Activated CD4-positive, alpha-beta memory T cell treated with anti-CD3 and anti-CD28 coated beads for 36 hours (primary cell): ENCODE measurements around the gene TMCC1. TPM values are rescaled to one million over a fixed set of nuclear protein-coding genes. Genes with fewer than 3 reads are reported as not detected.
"Not testable (repeated sequence)": the region's sequence is repeated elsewhere in the genome, so short reads cannot be mapped to it uniquely, and the experiment has no call there.

Source experiments
- CTCF ChIA-PET: fragments of 350-600 bp; sonication (Branson Sonifier 250); formaldehyde crosslinking; loops from one replicate; lab custom pipeline; 2021; ENCODE audit warnings: antibody characterized with exemption, inconsistent platforms; lab: Charles Lee
- POLR2A ChIA-PET: fragments of 350-600 bp; sonication (Branson Sonifier 250); formaldehyde crosslinking; loops from one replicate; lab custom pipeline; 2021; ENCODE audit warnings: antibody characterized with exemption; lab: Charles Lee
- DNase-seq: peaks from one replicate; pipeline ENCODE4 v3.0.0-alpha.2; 2020
- H3K27ac Mint-ChIP-seq: one replicate; pipeline ENCODE4 v1.8.0; 2021; ENCODE audit warnings: mixed read lengths
- H3K27me3 Mint-ChIP-seq: one replicate; pipeline ENCODE4 v1.8.0; 2021; ENCODE audit warnings: mixed read lengths
- H3K36me3 Mint-ChIP-seq: one replicate; pipeline ENCODE4 v1.8.0; 2021; ENCODE audit warnings: mixed read lengths
- H3K4me1 Mint-ChIP-seq: one replicate; pipeline ENCODE4 v1.8.0; 2021; ENCODE audit warnings: low read depth, mixed read lengths
- H3K4me3 Mint-ChIP-seq: one replicate; pipeline ENCODE4 v1.8.0; 2021; ENCODE audit warnings: mild to moderate bottlenecking, mixed read lengths
- H3K9me3 Mint-ChIP-seq: one replicate; pipeline ENCODE4 v1.8.0; 2021; ENCODE audit warnings: mixed read lengths
- intact Hi-C: fragments of 100-400 bp; cut with micrococcal nuclease; formaldehyde crosslinking; loops from one replicate; pipeline ENCODE4 v1.15.1; 2023
- total RNA-seq, 2 experiments: library from RNA; stranded (reverse); gene quantifications; one replicate each; pipeline ENCODE4 v1.2.3, GENCODE V29; 2021

TMCC1 gene
- total RNA-seq, 2 experiments from 2014 or later: 20.6 to 20.8 TPM

- intact Hi-C loops: loop anchor here (5.0 kb wide), 1 partner anchor 221 kb away; no protein-coding TSS in a partner anchor
- no peaks in the 10 kb centered on the region for H3K9me3 Mint-ChIP-seq
- no peak for DNase-seq
- peaks cover 46% of the 10 kb centered on the region for H3K4me1 Mint-ChIP-seq
- peaks cover 3% of the 10 kb centered on the region for H3K36me3 Mint-ChIP-seq
- H3K27ac Mint-ChIP-seq: no peak overlapping the region
- H3K4me3 Mint-ChIP-seq: no peak overlapping the region
- POLR2A ChIA-PET: no interaction called here
- CTCF ChIA-PET: no interaction called here
- no peaks in the 10 kb centered on the region for H3K27me3 Mint-ChIP-seq
These were observed 2.6 kb downstream of the TMCC1 start for GRCh38 chr3:129890891-129891290.

DNA sequence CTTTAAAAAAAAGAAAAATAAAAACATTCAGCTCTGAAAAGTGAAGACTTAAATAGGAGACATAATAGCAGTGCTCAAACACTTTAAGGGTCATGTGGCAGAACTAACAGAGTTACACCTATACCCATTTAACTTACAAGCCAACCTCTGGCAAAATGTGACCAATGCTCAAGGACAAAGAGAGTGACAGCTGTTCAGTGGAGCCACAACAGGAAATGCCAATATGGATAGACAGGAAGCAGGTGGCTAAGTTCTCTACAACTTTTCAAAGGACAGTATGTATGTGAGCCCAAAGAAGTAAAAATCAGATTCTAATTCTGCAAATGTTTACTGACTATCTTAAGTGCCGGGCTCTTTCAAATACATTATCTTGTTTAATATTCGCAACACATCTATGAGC is 3.4 kb downstream of the TMCC1 start:
- Mint-ChIP-seq H3K27me3 (no peaks in the 10 kb centered on the region), H3K27ac (no peak overlapping the region), H3K4me3 (no peak overlapping the region), H3K36me3 (peaks cover 3% of the 10 kb centered on the region), H3K9me3 (no peaks in the 10 kb centered on the region), H3K4me1 (peaks cover 46% of the 10 kb centered on the region)
- ChIA-PET POLR2A (no interaction called here), CTCF (interaction anchor here (1.2 kb wide), 1 partner anchor 34 kb away, joined by 3 read pairs; no protein-coding TSS in a partner anchor)
- DNase-seq: no peak
- intact Hi-C loops: loop anchor here (5.0 kb wide), 1 partner anchor 222 kb away; no protein-coding TSS in a partner anchor

- ChIA-PET POLR2A (no interaction called here), CTCF (no interaction called here)
- no peak overlapping the region for H3K4me3 Mint-ChIP-seq
These were observed 4.7 kb downstream of the TMCC1 start for GRCh38 chr3:129888771-129889170.

DNA sequence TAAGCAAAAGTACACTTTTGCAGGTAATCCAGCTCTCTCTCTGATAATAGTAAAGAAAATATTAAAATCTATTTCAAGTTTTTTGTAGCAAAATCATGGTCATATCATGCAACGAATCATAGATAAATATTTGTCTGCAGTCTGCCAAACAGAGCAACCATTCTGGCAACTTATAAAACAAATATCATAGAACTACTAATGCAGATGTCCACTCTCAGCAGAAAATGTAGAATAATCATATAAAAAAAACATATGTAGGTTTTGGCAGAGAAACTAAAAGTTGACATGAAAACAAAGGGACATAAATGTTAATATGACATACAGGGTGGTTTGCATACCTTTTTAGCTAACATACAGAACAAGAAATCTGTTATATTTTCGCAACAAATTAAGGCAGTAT is 12.2 kb downstream of the TMCC1 start:
- intact Hi-C loops: no loop called here
- ChIA-PET CTCF (no interaction called here), POLR2A (no interaction called here)
- H3K4me1 Mint-ChIP-seq: peaks cover 4% of the 10 kb centered on the region
- no peak for DNase-seq
- H3K9me3 Mint-ChIP-seq: no peaks in the 10 kb centered on the region
- H3K27ac Mint-ChIP-seq: no peak overlapping the region
- no peaks in the 10 kb centered on the region for H3K27me3 Mint-ChIP-seq
- H3K4me3 Mint-ChIP-seq: no peak overlapping the region
- H3K36me3 Mint-ChIP-seq: peaks cover 27% of the 10 kb centered on the region

More at GRCh38 chr3:129888771-129889170, 4.7 kb downstream of the TMCC1 start:
- no peak for DNase-seq
- no peaks in the 10 kb centered on the region for H3K27me3 Mint-ChIP-seq
- no peak overlapping the region for H3K27ac Mint-ChIP-seq
- intact Hi-C loops: no loop called here
- H3K9me3 Mint-ChIP-seq: no peaks in the 10 kb centered on the region
- peaks cover 42% of the 10 kb centered on the region for H3K4me1 Mint-ChIP-seq
- H3K36me3 Mint-ChIP-seq: peaks cover 5% of the 10 kb centered on the region

DNA sequence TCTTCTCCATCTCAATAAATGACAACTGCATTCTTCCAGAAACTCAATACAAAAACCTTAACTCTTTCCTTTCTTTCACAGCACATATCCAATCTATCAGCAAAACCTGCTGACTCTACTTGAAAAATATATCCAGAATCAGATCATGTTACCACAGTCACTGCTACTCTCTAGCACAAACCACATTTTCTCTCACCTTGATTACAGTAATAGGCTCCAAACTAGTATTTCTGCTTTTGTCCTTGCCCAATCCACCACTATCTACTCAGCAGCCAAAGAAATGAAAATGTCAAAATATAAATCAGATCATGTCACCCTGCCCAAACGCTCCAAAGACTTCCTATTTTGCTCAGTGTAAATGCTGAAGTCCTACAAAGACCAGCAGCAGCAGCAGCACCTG is 15.2 kb downstream of the TMCC1 start:
- peaks cover 4% of the 10 kb centered on the region for H3K4me1 Mint-ChIP-seq
- no peaks in the 10 kb centered on the region for H3K9me3 Mint-ChIP-seq
- POLR2A ChIA-PET: no interaction called here
- no peaks in the 10 kb centered on the region for H3K27me3 Mint-ChIP-seq
- no peak overlapping the region for H3K27ac Mint-ChIP-seq
- intact Hi-C loops: no loop called here
- peaks cover 30% of the 10 kb centered on the region for H3K36me3 Mint-ChIP-seq
- CTCF ChIA-PET: interaction anchor here (0.8 to 1.7 kb wide), 2 partner anchors 54 to 56 kb away, joined by 3 to 6 read pairs; no protein-coding TSS in a partner anchor
- DNase-seq: no peak
- no peak overlapping the region for H3K4me3 Mint-ChIP-seq

GRCh38 chr3:129874479-129874878 is 19.0 kb downstream of the TMCC1 start:
- H3K27ac Mint-ChIP-seq, H3K27me3 Mint-ChIP-seq, DNase-seq, POLR2A ChIA-PET, intact Hi-C loops, H3K4me3 Mint-ChIP-seq, H3K4me1 Mint-ChIP-seq, H3K9me3 Mint-ChIP-seq: not testable (repeated sequence)
- CTCF ChIA-PET: interaction anchor here (1.3 kb wide), 1 partner anchor 60 kb away, joined by 3 read pairs; no protein-coding TSS in a partner anchor
- H3K36me3 Mint-ChIP-seq: peaks cover 28% of the 10 kb centered on the region

- no peak for DNase-seq
- Mint-ChIP-seq H3K36me3 (peaks cover 11% of the 10 kb centered on the region), H3K4me1 (no peaks in the 10 kb centered on the region), H3K4me3 (no peak overlapping the region), H3K27ac (no peak overlapping the region), H3K9me3 (no peaks in the 10 kb centered on the region), H3K27me3 (no peaks in the 10 kb centered on the region)
- CTCF ChIA-PET: no interaction called here
- intact Hi-C loops: no loop called here
- POLR2A ChIA-PET: no interaction called here
These were observed 24.6 kb downstream of the TMCC1 start for GRCh38 chr3:129868912-129869311.

DNA sequence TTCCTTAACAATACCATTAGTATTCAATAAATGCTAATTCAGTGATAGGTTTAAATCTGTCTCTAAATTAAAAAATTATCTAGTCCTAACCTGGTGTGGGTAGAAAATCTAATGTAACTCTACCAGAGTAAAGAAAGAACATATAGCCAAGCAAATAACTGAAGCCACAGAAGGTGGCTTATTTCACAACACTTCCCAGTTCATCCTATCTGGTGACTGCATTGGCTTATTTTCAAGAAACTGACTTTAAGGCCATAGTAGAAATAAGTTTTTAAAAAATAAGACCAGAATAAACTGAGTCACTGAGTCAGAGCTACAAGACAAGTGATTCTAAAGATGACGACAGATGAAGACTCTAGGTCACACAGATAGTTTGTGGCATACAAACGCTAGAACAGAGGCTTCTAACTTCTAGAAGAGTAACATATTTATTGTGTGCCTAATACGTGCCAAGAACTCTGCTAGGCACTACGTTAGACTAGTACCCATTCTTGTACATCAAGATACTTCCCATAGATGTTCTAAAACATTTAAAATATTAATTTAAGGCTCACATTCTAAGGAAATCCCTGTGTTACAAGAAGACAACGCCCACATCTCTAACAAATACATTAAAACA is 25.9 kb downstream of the TMCC1 start:
- POLR2A ChIA-PET: no interaction called here
- no peak for DNase-seq
- H3K4me3 Mint-ChIP-seq: no peak overlapping the region
- intact Hi-C loops: no loop called here
- no peak overlapping the region for H3K27ac Mint-ChIP-seq
- H3K27me3 Mint-ChIP-seq: no peaks in the 10 kb centered on the region
- H3K4me1 Mint-ChIP-seq: peaks cover 6% of the 10 kb centered on the region
- CTCF ChIA-PET: no interaction called here
- H3K36me3 Mint-ChIP-seq: peaks cover 13% of the 10 kb centered on the region
- no peaks in the 10 kb centered on the region for H3K9me3 Mint-ChIP-seq

- DNase-seq: no peak
- Mint-ChIP-seq H3K27me3 (no peaks in the 10 kb centered on the region), H3K27ac (no peak overlapping the region), H3K4me1 (peaks cover 13% of the 10 kb centered on the region), H3K4me3 (no peak overlapping the region), H3K36me3 (peaks cover 12% of the 10 kb centered on the region), H3K9me3 (no peaks in the 10 kb centered on the region)
- ChIA-PET CTCF (no interaction called here), POLR2A (no interaction called here)
- intact Hi-C loops: no loop called here
These were observed 27.7 kb downstream of the TMCC1 start for GRCh38 chr3:129865806-129866205.

DNA sequence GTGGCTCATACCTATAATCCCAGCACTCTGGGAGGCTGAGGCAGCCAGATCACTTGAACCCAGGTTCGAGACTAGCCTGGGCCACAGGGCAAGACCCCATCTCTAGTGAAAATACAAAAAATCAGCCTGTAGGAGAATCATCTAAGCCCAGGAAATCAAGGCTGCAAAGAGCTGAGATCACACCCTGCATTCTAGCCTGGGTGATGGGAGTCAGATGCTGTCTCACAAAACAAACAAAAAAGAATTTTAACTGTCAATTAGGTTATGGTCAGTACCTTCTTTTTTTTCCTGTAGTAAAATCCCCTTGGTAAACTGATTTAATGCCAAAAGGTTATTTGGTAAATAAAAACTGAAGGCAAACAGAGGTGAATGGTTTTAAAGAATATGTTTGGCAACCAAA is 29.0 kb downstream of the TMCC1 start:
- no peak overlapping the region for H3K27ac Mint-ChIP-seq
- CTCF ChIA-PET: no interaction called here
- H3K9me3 Mint-ChIP-seq: no peaks in the 10 kb centered on the region
- POLR2A ChIA-PET: no interaction called here
- H3K4me1 Mint-ChIP-seq: peaks cover 13% of the 10 kb centered on the region
- no peaks in the 10 kb centered on the region for H3K27me3 Mint-ChIP-seq
- H3K4me3 Mint-ChIP-seq: no peak overlapping the region
- intact Hi-C loops: no loop called here
- H3K36me3 Mint-ChIP-seq: peaks cover 11% of the 10 kb centered on the region
- DNase-seq: no peak

- ChIA-PET POLR2A (no interaction called here), CTCF (interaction anchor here (1.9 kb wide), 1 partner anchor 75 kb away, joined by 5 read pairs; no protein-coding TSS in a partner anchor)
These were observed 34.2 kb downstream of the TMCC1 start for GRCh38 chr3:129859272-129859671.

GRCh38 chr3:129857899-129858298 is 35.6 kb downstream of the TMCC1 start:
- DNase-seq: no peak
- no peak overlapping the region for H3K27ac Mint-ChIP-seq
- H3K9me3 Mint-ChIP-seq: no peaks in the 10 kb centered on the region
- peaks cover 25% of the 10 kb centered on the region for H3K36me3 Mint-ChIP-seq
- POLR2A ChIA-PET: no interaction called here
- H3K4me3 Mint-ChIP-seq: no peak overlapping the region
- H3K27me3 Mint-ChIP-seq: no peaks in the 10 kb centered on the region
- intact Hi-C loops: no loop called here
- peaks cover 29% of the 10 kb centered on the region for H3K4me1 Mint-ChIP-seq
- CTCF ChIA-PET: interaction anchor here (1.9 kb wide), 1 partner anchor 76 kb away, joined by 5 read pairs; no protein-coding TSS in a partner anchor

More at GRCh38 chr3:129859272-129859671, 34.2 kb downstream of the TMCC1 start:
- no peak for DNase-seq
- no peak overlapping the region for H3K27ac Mint-ChIP-seq
- H3K27me3 Mint-ChIP-seq: no peaks in the 10 kb centered on the region
- H3K36me3 Mint-ChIP-seq: peaks cover 24% of the 10 kb centered on the region
- no peaks in the 10 kb centered on the region for H3K9me3 Mint-ChIP-seq
- H3K4me1 Mint-ChIP-seq: peaks cover 32% of the 10 kb centered on the region
- H3K4me3 Mint-ChIP-seq: no peak overlapping the region
- intact Hi-C loops: no loop called here

DNA sequence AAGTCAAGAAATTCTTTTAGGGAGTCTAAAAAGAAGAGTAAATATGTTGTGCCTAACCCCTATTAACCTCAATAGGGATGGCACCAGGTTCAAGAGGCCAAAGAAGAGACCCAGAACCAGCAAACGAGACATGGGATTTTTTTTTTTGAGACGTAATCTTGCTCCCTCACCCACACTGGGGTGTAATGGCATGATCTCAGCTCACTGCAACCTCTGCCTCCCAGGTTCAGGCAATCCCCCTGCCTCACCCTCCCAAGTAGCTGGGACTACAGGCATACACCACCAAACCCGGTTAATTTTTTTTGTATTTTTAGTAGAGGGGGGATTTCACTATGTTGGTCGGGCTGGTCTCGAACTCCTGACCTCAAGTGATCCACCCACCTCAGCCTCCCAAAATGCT is 36.7 kb downstream of the TMCC1 start:
- H3K27me3 Mint-ChIP-seq, intact Hi-C loops, H3K9me3 Mint-ChIP-seq, H3K27ac Mint-ChIP-seq, H3K4me3 Mint-ChIP-seq, DNase-seq, POLR2A ChIA-PET: not testable (repeated sequence)
- peaks cover 22% of the 10 kb centered on the region for H3K36me3 Mint-ChIP-seq
- peaks cover 19% of the 10 kb centered on the region for H3K4me1 Mint-ChIP-seq
- CTCF ChIA-PET: interaction anchor here (1.4 kb wide), 1 partner anchor 33 kb away, joined by 3 read pairs; no protein-coding TSS in a partner anchor
